K562 (cell line): ENCODE results near the gene SERBP1. TPM values are rescaled to one million over a fixed set of nuclear protein-coding genes. Genes with fewer than 3 reads are reported as not detected.

Experiments used
- ATAC-seq: fragments of 200-7000 bp; cut with Tn5 transposase; 3 replicates; pipeline ENCODE4 v1.9.1; 2020; ENCODE audit warnings: moderate library complexity
- BruUV-seq: library from RNA; stranded (reverse); fragments of 400-500 nt; replicated peaks from 2 replicates; lab custom pipeline; 2021; lab: Mats Ljungman, UMichigan
- CTCF ChIA-PET: fragments of 300-600 bp; formaldehyde crosslinking; extraction: SDS; loops from one replicate; lab custom pipeline; 2021; ENCODE audit warnings: low intra/inter-chr PET ratio; lab: Yijun Ruan, JAX
- POLR2A ChIA-PET: fragments of 300-600, 350-650 bp; sonication (Branson Sonifier 250); formaldehyde crosslinking; extraction: SDS; loops from one replicate; lab custom pipeline; 2021; ENCODE audit warnings: antibody characterized with exemption, inconsistent platforms; lab: Yijun Ruan, JAX
- DNase-seq, 4 experiments: peaks; one replicate each; pipeline versions ENCODE4 v3.0.0 to v3.0.0-alpha.2; 2011 to 2018; ENCODE audit warnings: low spot score in 3 of 4, mixed read lengths in 3 of 4; ENCODE audit errors: extremely low read depth in 1 of 4
- FAIRE-seq: peaks from 2 replicates; lab custom pipeline; 2011; peaks lifted over from hg19 to GRCh38; lab: Jason Lieb, UNC
- H2AFZ ChIP-seq: 2 replicates; pipeline ENCODE4 v1.6.0; 2011; ENCODE audit warnings: low read depth, low read length, control low read depth, inconsistent platforms
- H3K27ac ChIP-seq: fragments of 200-600 bp; 3 replicates; pipeline ENCODE4 v1.8.0; 2011; ENCODE audit warnings: low read depth, mild to moderate bottlenecking, control low read depth, inconsistent platforms, low read length, moderate library complexity, mixed read lengths; ENCODE audit errors: extremely low read depth
- H3K27me3 ChIP-seq, 2 experiments: fragments of 300-600 bp in 1 of 2; 2 replicates in 1 of 2; 3 replicates in 1 of 2; pipeline versions ENCODE4 v1.6.0 to v1.8.0; 2011; ENCODE audit warnings: inconsistent platforms in 2 of 2, low read length in 2 of 2, mild to moderate bottlenecking in 1 of 2, mixed read lengths in 1 of 2, moderate library complexity in 1 of 2; ENCODE audit not compliant: control insufficient read depth in 2 of 2, insufficient read depth in 2 of 2
- H3K36me3 ChIP-seq: fragments of 300-600 bp; 3 replicates; pipeline ENCODE4 v1.8.0; 2011; ENCODE audit warnings: mild to moderate bottlenecking, low read length, inconsistent platforms; ENCODE audit not compliant: control insufficient read depth, insufficient read depth
- H3K4me1 ChIP-seq, 2 experiments: fragments of 200-600 bp in 1 of 2; replicated peaks in 1 of 2; 2 replicates in 1 of 2; 3 replicates in 1 of 2; pipeline versions ENCODE4 v1.5.1 to v1.8.0; 2011; ENCODE audit warnings: inconsistent platforms in 2 of 2, low read length in 2 of 2, mild to moderate bottlenecking in 1 of 2, mixed read lengths in 1 of 2, moderate library complexity in 1 of 2; ENCODE audit not compliant: control insufficient read depth in 2 of 2, insufficient read depth in 2 of 2
- H3K4me2 ChIP-seq: 2 replicates; pipeline ENCODE4 v1.6.1; 2011; ENCODE audit warnings: low read length, control low read depth, inconsistent platforms, mixed read lengths; ENCODE audit not compliant: insufficient read depth
- H3K4me3 ChIP-seq: fragments of 200-600 bp; sonication (generic), shearing (Covaris generic); 2 replicates; pipeline ENCODE4 v1.5.1; 2016; ENCODE audit warnings: control low read depth, inconsistent platforms
- H3K79me2 ChIP-seq: fragments of 200-600 bp; 3 replicates; pipeline ENCODE4 v1.8.0; 2011; ENCODE audit warnings: low read length, inconsistent platforms; ENCODE audit not compliant: control insufficient read depth, insufficient read depth
- H3K9ac ChIP-seq, 2 experiments: 2 replicates each; pipeline versions ENCODE4 v1.6.0 to v1.6.1; 2011; ENCODE audit warnings: low read depth in 2 of 2, low read length in 2 of 2, control low read depth in 1 of 2, inconsistent platforms in 1 of 2, mild to moderate bottlenecking in 1 of 2, mixed read lengths in 1 of 2; ENCODE audit not compliant: insufficient read depth in 1 of 2
- H3K9me1 ChIP-seq: one replicate; pipeline ENCODE4 v1.6.0; 2011; ENCODE audit warnings: inconsistent platforms, mild to moderate bottlenecking, low read length, moderate library complexity; ENCODE audit not compliant: control insufficient read depth, insufficient read depth
- H3K9me3 ChIP-seq: replicated peaks from 2 replicates; pipeline ENCODE4 v1.5.1; 2011; ENCODE audit warnings: low read depth, low read length, inconsistent platforms; ENCODE audit not compliant: control insufficient read depth, insufficient read depth
- H4K20me1 ChIP-seq: replicated peaks from 2 replicates; pipeline ENCODE4 v1.6.1; 2011; ENCODE audit warnings: low read length, inconsistent platforms, mixed read lengths; ENCODE audit not compliant: control insufficient read depth, insufficient read depth
- ARID1B ChIP-seq: fragments of 450-650 bp; IDR thresholded peaks from 2 replicates; pipeline ENCODE4 v1.6.1; 2016; ENCODE audit warnings: antibody characterized with exemption, mild to moderate bottlenecking, inconsistent platforms
- C11orf30 ChIP-seq: fragments of 450-650 bp; IDR thresholded peaks from 2 replicates; pipeline ENCODE4 v1.6.1; 2016; ENCODE audit warnings: low read depth, mild to moderate bottlenecking
- CBFA2T3 ChIP-seq: fragments of 450-650 bp; IDR thresholded peaks from 2 replicates; pipeline ENCODE4 v1.6.1; 2017
- HNRNPLL ChIP-seq: fragments of 200-400 bp; formaldehyde crosslinking; IDR thresholded peaks from 2 replicates; pipeline ENCODE4 v1.6.1; 2017; ENCODE audit warnings: low read length, low read depth, mild to moderate bottlenecking; ENCODE audit not compliant: poor library complexity, severe bottlenecking
- RBM14 ChIP-seq: fragments of 200-400 bp; formaldehyde crosslinking; IDR thresholded peaks from 2 replicates; pipeline ENCODE4 v1.6.1; 2018; ENCODE audit warnings: low read depth, mild to moderate bottlenecking, low read length, moderate library complexity, borderline replicate concordance; ENCODE audit not compliant: insufficient read depth
- RCOR1 ChIP-seq, 2 experiments: IDR thresholded peaks; 2 replicates each; pipeline ENCODE4 v1.6.1; 2012; ENCODE audit warnings: low read depth in 2 of 2, low read length in 2 of 2, borderline replicate concordance in 1 of 2, improper control_type of control experiment in 1 of 2
- SMARCA4 ChIP-seq: fragments of 450-650 bp; IDR thresholded peaks from 2 replicates; pipeline ENCODE4 v1.6.1; 2016
- STAG1 ChIP-seq: sonication (generic); formaldehyde crosslinking; IDR thresholded peaks from 2 replicates; pipeline ENCODE4 v1.5.0; 2020; ENCODE audit warnings: missing genetic modification reagents, borderline replicate concordance
- TFE3 ChIP-seq: fragments of 450-650 bp; formaldehyde crosslinking; IDR thresholded peaks from 2 replicates; pipeline ENCODE4 v1.4.0; 2020; ENCODE audit warnings: mild to moderate bottlenecking, mixed read lengths
- ZNF232 ChIP-seq: sonication (generic); formaldehyde crosslinking; IDR thresholded peaks from 2 replicates; pipeline ENCODE4 v1.8.0; 2022; ENCODE audit warnings: mild to moderate bottlenecking, missing genetic modification reagents
- ZNF316 ChIP-seq: fragments of 450-650 bp; IDR thresholded peaks from 2 replicates; pipeline ENCODE4 v1.6.1; 2016
- ZNF639 ChIP-seq, 2 experiments: fragments of 200-800 bp in 1 of 2; sonication (Bioruptor generic) in 1 of 2; sonication (generic) in 1 of 2; formaldehyde crosslinking in 1 of 2; IDR thresholded peaks in 1 of 2; conservative IDR thresholded peaks in 1 of 2; 2 replicates each; pipeline versions ENCODE4 v1.5.0 to v1.6.1; 2016 to 2020; ENCODE audit warnings: missing compliant biosample characterization in 1 of 2, missing genetic modification characterization in 1 of 2, missing genetic modification reagents in 1 of 2
- WGBS: fragments of 100-300 bp; shearing (Covaris generic); methylation state at CpG from one replicate; pipeline ENCODE4 v1.1.6; 2016; ENCODE audit warnings: low coverage, mixed read lengths; ENCODE audit not compliant: insufficient coverage; ENCODE audit errors: missing lambda C conversion rate; 5-methylcytosine and 5-hydroxymethylcytosine counted together
- in situ Hi-C: fragments of 300-500 bp; cut with MboI; formaldehyde crosslinking; loops from 4 replicates; pipeline ENCODE4 v1.15.0; 2018; ENCODE audit warnings: inconsistent platforms, mixed read lengths
- intact Hi-C: fragments of 100-400 bp; cut with micrococcal nuclease; formaldehyde crosslinking; loops from 2 replicates; pipeline ENCODE4 v1.14.2; 2022
- polyA plus RNA-seq, 8 experiments: library from polyadenylated mRNA; depleted of rRNA in 4 of 8; stranded (reverse) in 5 of 8; unstranded in 3 of 8; fragments of >200 nt; fragmentation: Nextera tagmentation in 2 of 8; fragmentation: Illumina TruSeq in 1 of 8; extraction: Ambion mirVana in 2 of 8; extraction: Trizol in 1 of 8; gene quantifications; 2 replicates each; pipeline versions ENCODE4 v1.2.1 to v1.2.3, GENCODE V29; 2011 to 2014; ENCODE audit warnings: inconsistent platforms in 1 of 8, missing spikeins in 1 of 8
- total RNA-seq, 7 experiments: library from RNA; depleted of rRNA in 6 of 7; stranded (reverse); fragments of >200 nt in 6 of 7; fragmentation: Illumina TruSeq in 2 of 7; extraction: Trizol in 2 of 7; gene quantifications; 2 replicates each; pipeline versions ENCODE4 v1.2.1 to v1.2.3, GENCODE V29; 2011 to 2021; ENCODE audit warnings: low replicate concordance in 1 of 7

The SERBP1 gene
- total and polyA plus RNA-seq, 9 of the 15 experiments (the other 6 are each of a cell fraction or from before 2014, with no cell fraction given): 79.9 to 761 (median 464) TPM

GRCh38 chr1:67377253-67377652, 52.9 kb downstream of the SERBP1 start (continued):
- TF ChIP-seq ARID1B: peak; percentile 69
- no peak for TF ChIP-seq HNRNPLL
- no peak for TF ChIP-seq RBM14
- TF ChIP-seq ZNF232: peak; percentile 94; the same call in 1 of the 2 replicates
- TF ChIP-seq TFE3 (CRISPR knock-in tag): no peak
- TF ChIP-seq SMARCA4: peak; percentile 63; the same call in 1 of the 2 replicates

- intact Hi-C loops: no loop called here
- FAIRE-seq (peak; percentile 40), DNase-seq (peak in 1 of 4 experiments; percentile 18), ATAC-seq (peak; percentile 67)
- no peak overlapping the region for H3K4me3 ChIP-seq
- WGBS: 3% methylated on average over 3 of the region's 3 CpGs
- H3K27ac ChIP-seq: no peak overlapping the region
- POLR2A ChIA-PET: interaction anchor here (1.4 to 2.2 kb wide), 2 partner anchors 9 to 52 kb away, joined by 3 to 7 read pairs; no protein-coding TSS in a partner anchor
- H3K9me3 ChIP-seq: no peaks in the 10 kb centered on the region
- in situ Hi-C loops: no loop called here
- 0 out of 2 replicates have a peak overlapping the region, but pooled peaks have one; percentile 14 for H3K4me2 ChIP-seq
- no peaks in the 10 kb centered on the region for H4K20me1 ChIP-seq
- H3K9ac ChIP-seq: no peak overlapping the region
- no peak overlapping the region for H2AFZ ChIP-seq
- H3K36me3 ChIP-seq: no peaks in the 10 kb centered on the region; the same call in 2 of the 3 replicates
- H3K9me1 ChIP-seq: no peaks in the 10 kb centered on the region
- no TSS peak for BruUV-seq
- no peaks in the 10 kb centered on the region for H3K79me2 ChIP-seq
- H3K27me3 ChIP-seq: no peaks in the 10 kb centered on the region
- peaks cover 0 to 16% of the 10 kb centered on the region in 2 experiments; a peak in 2 of 5 replicates for H3K4me1 ChIP-seq
- CTCF ChIA-PET: no interaction called here
- TF ChIP-seq C11orf30: peak; percentile 26; the same call in 1 of the 2 replicates
- 0 out of 2 replicates have a peak, but pooled peaks have one; percentile 16 for TF ChIP-seq CBFA2T3
- TF ChIP-seq ZNF639 (CRISPR knock-in tag; conservative IDR thresholded peaks at IDR 0.05 in 1 of 2, IDR thresholded peaks at IDR 0.05 in 1 of 2): no peak
- no peak for TF ChIP-seq STAG1 (CRISPR knock-in tag)
- peak; percentile 19; the same call in 1 of the 2 replicates for TF ChIP-seq SMARCA4
- TF ChIP-seq RCOR1 (IDR thresholded peaks at IDR 0.05; ENCODE audit: borderline replicate concordance in 1 of 2, low read depth in 2 of 2, low read length in 2 of 2): peak in 1 of 2 experiments; percentile 52; a peak in 2 of 4 replicates
- TF ChIP-seq ZNF316: peak; percentile 68
Measured at GRCh38 chr1:67376381-67376780, 53.8 kb downstream of the SERBP1 start.
